B cell (primary cell): ENCODE data around the gene SNRNP27. TPM values are rescaled to one million over a fixed set of nuclear protein-coding genes. Genes with fewer than 3 reads are reported as not detected.

ENCODE experiments used
- ATAC-seq: fragments of 200-7000 bp; cut with Tn5 transposase; one replicate; pipeline ENCODE4 v1.10.0; 2021; ENCODE audit warnings: low read depth, mild to moderate bottlenecking, moderate number of reproducible peaks, moderate library complexity
- CTCF ChIA-PET: fragments of 350-600 bp; sonication (Branson Sonifier 250); formaldehyde crosslinking; loops from one replicate; lab custom pipeline; 2021; ENCODE audit warnings: antibody characterized with exemption, inconsistent platforms; lab: Charles Lee
- POLR2A ChIA-PET: fragments of 350-600 bp; sonication (Branson Sonifier 250); formaldehyde crosslinking; loops from one replicate; lab custom pipeline; 2021; ENCODE audit warnings: antibody characterized with exemption; lab: Charles Lee
- DNase-seq: peaks from one replicate; pipeline ENCODE4 v3.0.0; 2013
- H2AFZ ChIP-seq: 2 replicates; pipeline ENCODE4 v1.6.1; 2012; ENCODE audit warnings: mild to moderate bottlenecking, low read depth, low read length; ENCODE audit not compliant: insufficient read depth, poor library complexity, severe bottlenecking
- H3K27ac ChIP-seq, 2 donors: 1 replicate in 1 of 2; 2 replicates in 1 of 2; pipeline ENCODE4 v1.5.1; 2012 to 2013; ENCODE audit warnings: low read length in 2 of 2, mild to moderate bottlenecking in 2 of 2, moderate library complexity in 1 of 2
- H3K27me3 ChIP-seq, 4 experiments: fragments of 200-600 bp in 1 of 4; sonication (generic) in 1 of 4; replicated peaks in 1 of 4; 1 replicate in 2 of 4; 2 replicates in 2 of 4; pipeline versions ENCODE4 v1.6.1 to v1.7.0; 2013 to 2016; ENCODE audit warnings: low read length in 3 of 4, mild to moderate bottlenecking in 2 of 4, mixed read lengths in 1 of 4, moderate library complexity in 1 of 4; ENCODE audit not compliant: insufficient read depth in 4 of 4, control insufficient read depth in 3 of 4; ENCODE audit errors: control extremely low read depth in 1 of 4
- H3K36me3 ChIP-seq, 2 experiments: replicated peaks in 1 of 2; 1 replicate in 1 of 2; 2 replicates in 1 of 2; pipeline versions ENCODE4 v1.6.1 to v1.7.1; 2013; ENCODE audit warnings: low read length in 1 of 2; ENCODE audit not compliant: insufficient read depth in 2 of 2, control insufficient read depth in 1 of 2; ENCODE audit errors: control extremely low read depth in 1 of 2, extremely low read depth in 1 of 2
- H3K4me1 ChIP-seq, 2 donors: fragments of 200-600 bp in 1 of 2; sonication (generic) in 1 of 2; 1 replicate in 1 of 2; 2 replicates in 1 of 2; pipeline versions ENCODE4 v1.5.1 to v1.6.1; 2013 to 2017; ENCODE audit warnings: low read length in 2 of 2; ENCODE audit not compliant: control insufficient read depth in 2 of 2, insufficient read depth in 2 of 2
- H3K4me2 ChIP-seq: replicated peaks from 2 replicates; pipeline ENCODE3; 2012; ENCODE audit warnings: mild to moderate bottlenecking, low read depth, low read length; ENCODE audit not compliant: poor library complexity, severe bottlenecking
- H3K4me3 ChIP-seq, 5 experiments: fragments of 200-600 bp in 1 of 5; sonication (generic) in 1 of 5; 1 replicate in 3 of 5; 2 replicates in 2 of 5; pipeline versions ENCODE4 v1.5.1 to v1.7.0; 2011 to 2016; ENCODE audit warnings: low read length in 4 of 5, mild to moderate bottlenecking in 4 of 5, low read depth in 2 of 5, control low read depth in 1 of 5, moderate library complexity in 1 of 5; ENCODE audit not compliant: insufficient read depth in 1 of 5; ENCODE audit errors: control extremely low read depth in 1 of 5, extremely low read depth in 1 of 5
- H3K79me2 ChIP-seq: fragments of 200-600 bp; sonication (generic); one replicate; pipeline ENCODE4 v1.6.0; 2016; ENCODE audit warnings: low read length; ENCODE audit not compliant: control insufficient read depth, insufficient read depth
- H3K9ac ChIP-seq: fragments of 200-600 bp; sonication (generic); 2 replicates; pipeline ENCODE4 v1.6.1; 2017; ENCODE audit warnings: mild to moderate bottlenecking, low read length, moderate library complexity
- H3K9me3 ChIP-seq, 3 donors: one replicate each; pipeline versions ENCODE4 v1.6.1 to v1.7.1; 2013; ENCODE audit warnings: low read length in 2 of 3; ENCODE audit not compliant: control insufficient read depth in 2 of 3, insufficient read depth in 1 of 3; ENCODE audit errors: control extremely low read depth in 1 of 3
- H4K20me1 ChIP-seq: 2 replicates; pipeline ENCODE4 v1.6.0; 2012; ENCODE audit warnings: mild to moderate bottlenecking, low read length; ENCODE audit not compliant: insufficient read depth, control insufficient read depth, poor library complexity, severe bottlenecking
- H3K27ac Mint-ChIP-seq: one replicate; pipeline ENCODE4 v1.8.0; 2021; ENCODE audit warnings: mixed read lengths
- H3K27me3 Mint-ChIP-seq: one replicate; pipeline ENCODE4 v1.8.0; 2021; ENCODE audit warnings: mixed read lengths
- H3K4me1 Mint-ChIP-seq: one replicate; pipeline ENCODE4 v1.8.0; 2021; ENCODE audit warnings: mixed read lengths
- H3K4me3 Mint-ChIP-seq: one replicate; pipeline ENCODE4 v1.8.0; 2021; ENCODE audit warnings: mixed read lengths
- H3K9me3 Mint-ChIP-seq: one replicate; pipeline ENCODE4 v1.8.0; 2022; ENCODE audit warnings: mixed read lengths; ENCODE audit not compliant: insufficient read depth
- CTCF ChIP-seq: fragments of 200-600 bp; IDR thresholded peaks from one replicate; pipeline ENCODE4 v1.8.0; 2022; ENCODE audit warnings: antibody characterized with exemption, mild to moderate bottlenecking
- EZH2 ChIP-seq: IDR thresholded peaks from 2 replicates; pipeline ENCODE4 v1.6.1; 2012; ENCODE audit warnings: borderline replicate concordance, low read depth, mild to moderate bottlenecking, moderate library complexity, low read length; ENCODE audit not compliant: insufficient read depth, poor library complexity, severe bottlenecking
- WGBS: methylation state at CpG from one replicate; pipeline ENCODE4 v1.1.5; 2013; ENCODE audit warnings: missing lambda C conversion rate; ENCODE audit not compliant: insufficient coverage; 5-methylcytosine and 5-hydroxymethylcytosine counted together
- intact Hi-C: fragments of 100-400 bp; cut with micrococcal nuclease; formaldehyde crosslinking; loops from one replicate; pipeline ENCODE4 v1.10.0; 2022
- polyA plus RNA-seq: library from polyadenylated mRNA; depleted of rRNA; stranded (reverse); fragments of >200 nt; gene quantifications from 2 replicates; pipeline ENCODE4 v1.2.3, GENCODE V29; 2012
- total RNA-seq, 2 donors: library from RNA; stranded (reverse); fragments of 120-200 nt in 1 of 2; gene quantifications; 1 replicate in 1 of 2; 2 replicates in 1 of 2; pipeline versions ENCODE4 v1.2.3 to v1.2.4, GENCODE V29; 2013 to 2022

The SNRNP27 gene
- total and polyA plus RNA-seq, 2 donors (not counting 1 experiment from before 2014, with no cell fraction given), result 20.5 to 54.8 TPM

- Histone ChIP-seq H3K9me3 (no peaks in the 10 kb centered on the region), H3K79me2 (no peaks in the 10 kb centered on the region), H3K4me3 (no peak overlapping the region), H3K4me2 (no peak overlapping the region), H3K27ac (no peak overlapping the region), H4K20me1 (no peaks in the 10 kb centered on the region), H2AFZ (no peak overlapping the region), H3K27me3 (no peaks in the 10 kb centered on the region), H3K36me3 (peaks cover 20 to 66% of the 10 kb centered on the region in 2 experiments), H3K9ac (no peak overlapping the region), H3K4me1 (no peaks in the 10 kb centered on the region)
- Mint-ChIP-seq H3K4me1 (no peaks in the 10 kb centered on the region), H3K27ac (no peak overlapping the region), H3K9me3 (no peaks in the 10 kb centered on the region), H3K27me3 (no peaks in the 10 kb centered on the region), H3K4me3 (no peak overlapping the region)
- CTCF ChIA-PET, result interaction anchor here (1.1 kb wide), 1 partner anchor 32 kb away, joined by 3 read pairs; no protein-coding TSS in a partner anchor
- TF ChIP-seq CTCF (no peak), EZH2 (no peak)
- POLR2A ChIA-PET, result interaction anchor here (0.6 kb wide), 1 partner anchor 490 kb away, joined by 3 read pairs; no protein-coding TSS in a partner anchor
- no CpG with 5 or more reads among the region's 5 CpGs for WGBS
- no peak for DNase-seq
- intact Hi-C loops, result no loop called here
- no peak for ATAC-seq
These were observed 46.5 kb upstream of the SNRNP27 start for GRCh38 chr2:69847068-69847828.

GRCh38 chr2:69848186-69848790 is 45.5 kb upstream of the SNRNP27 start:
- H3K79me2 ChIP-seq, result no peaks in the 10 kb centered on the region
- intact Hi-C loops, result no loop called here
- CTCF ChIA-PET, result no interaction called here
- POLR2A ChIA-PET, result no interaction called here
- Mint-ChIP-seq H3K27me3 (no peaks in the 10 kb centered on the region), H3K4me1 (no peaks in the 10 kb centered on the region), H3K27ac (no peak overlapping the region), H3K4me3 (no peak overlapping the region), H3K9me3 (no peaks in the 10 kb centered on the region)
- H2AFZ ChIP-seq, result no peak overlapping the region
- WGBS, result 100% methylated on average over 1 of the region's 7 CpGs
- no peaks in the 10 kb centered on the region for H3K27me3 ChIP-seq
- TF ChIP-seq CTCF (no peak), EZH2 (no peak)
- H3K9me3 ChIP-seq, result no peaks in the 10 kb centered on the region
- no peak overlapping the region for H3K27ac ChIP-seq
- no peaks in the 10 kb centered on the region for H4K20me1 ChIP-seq
- no peaks in the 10 kb centered on the region for H3K4me1 ChIP-seq
- no peak overlapping the region for H3K4me3 ChIP-seq
- H3K36me3 ChIP-seq, result peaks cover 22 to 62% of the 10 kb centered on the region in 2 experiments
- no peak overlapping the region for H3K4me2 ChIP-seq
- DNase-seq, result no peak
- no peak for ATAC-seq
- no peak overlapping the region for H3K9ac ChIP-seq
